Measurements from ENCODE around the gene NLRP9. TPM values are rescaled to one million over a fixed set of nuclear protein-coding genes. Genes with fewer than 3 reads are reported as not detected.

The NLRP9 gene
- total and polyA plus RNA-seq, 8 donors, result 0.08 TPM; not detected in 7

- H3K36me3 ChIP-seq, result peaks cover 0 to 100% of the 10 kb centered on the region in 2 donors
- intact Hi-C loops (cut with DNase I), result no loop called here
Measured at GRCh38 chr19:55687281-55688201, 50.7 kb downstream of the NLRP9 start.

GRCh38 chr19:55686311-55687050 lies 51.7 kb downstream of the NLRP9 start:
- no peak for ATAC-seq
- H3K27ac ChIP-seq, result no peak overlapping the region
- H3K36me3 ChIP-seq, result peaks cover 0 to 100% of the 10 kb centered on the region in 2 donors
- no peak overlapping the region for H3K4me3 ChIP-seq
- peaks cover 0 to 19% of the 10 kb centered on the region in 2 donors for H3K4me1 ChIP-seq
- H3K27me3 ChIP-seq, result no peaks in the 10 kb centered on the region
- DNase-seq, result peak in 2 of 4 donors; percentile 27 to 70
- TF ChIP-seq, protein P1, sequence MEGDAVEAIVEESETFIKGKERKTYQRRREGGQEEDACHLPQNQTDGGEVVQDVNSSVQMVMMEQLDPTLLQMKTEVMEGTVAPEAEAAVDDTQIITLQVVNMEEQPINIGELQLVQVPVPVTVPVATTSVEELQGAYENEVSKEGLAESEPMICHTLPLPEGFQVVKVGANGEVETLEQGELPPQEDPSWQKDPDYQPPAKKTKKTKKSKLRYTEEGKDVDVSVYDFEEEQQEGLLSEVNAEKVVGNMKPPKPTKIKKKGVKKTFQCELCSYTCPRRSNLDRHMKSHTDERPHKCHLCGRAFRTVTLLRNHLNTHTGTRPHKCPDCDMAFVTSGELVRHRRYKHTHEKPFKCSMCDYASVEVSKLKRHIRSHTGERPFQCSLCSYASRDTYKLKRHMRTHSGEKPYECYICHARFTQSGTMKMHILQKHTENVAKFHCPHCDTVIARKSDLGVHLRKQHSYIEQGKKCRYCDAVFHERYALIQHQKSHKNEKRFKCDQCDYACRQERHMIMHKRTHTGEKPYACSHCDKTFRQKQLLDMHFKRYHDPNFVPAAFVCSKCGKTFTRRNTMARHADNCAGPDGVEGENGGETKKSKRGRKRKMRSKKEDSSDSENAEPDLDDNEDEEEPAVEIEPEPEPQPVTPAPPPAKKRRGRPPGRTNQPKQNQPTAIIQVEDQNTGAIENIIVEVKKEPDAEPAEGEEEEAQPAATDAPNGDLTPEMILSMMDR (IDR thresholded peaks at IDR 0.05), result no peak
- no peaks in the 10 kb centered on the region for H3K9me3 ChIP-seq
- intact Hi-C loops (cut with DNase I), result no loop called here

More at GRCh38 chr19:55687281-55688201, 50.7 kb downstream of the NLRP9 start:
- Histone ChIP-seq H3K9me3 (no peaks in the 10 kb centered on the region), H3K27ac (no peak overlapping the region), H3K27me3 (no peaks in the 10 kb centered on the region), H3K4me1 (peaks cover 0 to 19% of the 10 kb centered on the region in 2 donors), H3K4me3 (no peak overlapping the region)
- DNase-seq, result peak in 2 of 4 donors; percentile 22 to 75
- TF ChIP-seq, protein P1 (IDR thresholded peaks at IDR 0.05), result no peak
- no peak for ATAC-seq

- Histone ChIP-seq H3K27ac (no peak overlapping the region), H3K36me3 (peaks cover 0 to 100% of the 10 kb centered on the region in 2 donors), H3K4me3 (no peak overlapping the region), H3K4me1 (peaks cover 0 to 21% of the 10 kb centered on the region in 2 donors), H3K27me3 (no peaks in the 10 kb centered on the region), H3K9me3 (no peaks in the 10 kb centered on the region)
- no peak for ATAC-seq
- intact Hi-C loops (cut with DNase I), result no loop called here
- TF ChIP-seq, protein P1 (IDR thresholded peaks at IDR 0.05), result no peak
- no peak for DNase-seq
Measured at GRCh38 chr19:55685776-55686175, 52.4 kb downstream of the NLRP9 start.

GRCh38 chr19:55684946-55685681 lies 53.1 kb downstream of the NLRP9 start:
- TF ChIP-seq, protein P1 (IDR thresholded peaks at IDR 0.05), result no peak
- DNase-seq, result peak in 1 of 4 donors; percentile 74
- Histone ChIP-seq H3K36me3 (peaks cover 0 to 100% of the 10 kb centered on the region in 2 donors), H3K27me3 (no peaks in the 10 kb centered on the region), H3K9me3 (no peaks in the 10 kb centered on the region), H3K27ac (no peak overlapping the region), H3K4me1 (peaks cover 0 to 28% of the 10 kb centered on the region in 2 donors), H3K4me3 (no peak overlapping the region)
- ATAC-seq, result no peak
- intact Hi-C loops (cut with DNase I), result no loop called here
